GM21423 (cell line): ENCODE results near the gene KIF7.
"Not testable (repeated sequence)": the region's sequence is repeated elsewhere in the genome, so short reads cannot be mapped to it uniquely, and the experiment has no call there.

Source experiments
- ATAC-seq: cut with Tn5 transposase; IDR thresholded peaks from one replicate; pipeline ENCODE4 v1.9.1; 2021; ENCODE audit warnings: mild to moderate bottlenecking, moderate library complexity; ENCODE audit not compliant: unreplicated experiment

The KIF7 gene, protein sequence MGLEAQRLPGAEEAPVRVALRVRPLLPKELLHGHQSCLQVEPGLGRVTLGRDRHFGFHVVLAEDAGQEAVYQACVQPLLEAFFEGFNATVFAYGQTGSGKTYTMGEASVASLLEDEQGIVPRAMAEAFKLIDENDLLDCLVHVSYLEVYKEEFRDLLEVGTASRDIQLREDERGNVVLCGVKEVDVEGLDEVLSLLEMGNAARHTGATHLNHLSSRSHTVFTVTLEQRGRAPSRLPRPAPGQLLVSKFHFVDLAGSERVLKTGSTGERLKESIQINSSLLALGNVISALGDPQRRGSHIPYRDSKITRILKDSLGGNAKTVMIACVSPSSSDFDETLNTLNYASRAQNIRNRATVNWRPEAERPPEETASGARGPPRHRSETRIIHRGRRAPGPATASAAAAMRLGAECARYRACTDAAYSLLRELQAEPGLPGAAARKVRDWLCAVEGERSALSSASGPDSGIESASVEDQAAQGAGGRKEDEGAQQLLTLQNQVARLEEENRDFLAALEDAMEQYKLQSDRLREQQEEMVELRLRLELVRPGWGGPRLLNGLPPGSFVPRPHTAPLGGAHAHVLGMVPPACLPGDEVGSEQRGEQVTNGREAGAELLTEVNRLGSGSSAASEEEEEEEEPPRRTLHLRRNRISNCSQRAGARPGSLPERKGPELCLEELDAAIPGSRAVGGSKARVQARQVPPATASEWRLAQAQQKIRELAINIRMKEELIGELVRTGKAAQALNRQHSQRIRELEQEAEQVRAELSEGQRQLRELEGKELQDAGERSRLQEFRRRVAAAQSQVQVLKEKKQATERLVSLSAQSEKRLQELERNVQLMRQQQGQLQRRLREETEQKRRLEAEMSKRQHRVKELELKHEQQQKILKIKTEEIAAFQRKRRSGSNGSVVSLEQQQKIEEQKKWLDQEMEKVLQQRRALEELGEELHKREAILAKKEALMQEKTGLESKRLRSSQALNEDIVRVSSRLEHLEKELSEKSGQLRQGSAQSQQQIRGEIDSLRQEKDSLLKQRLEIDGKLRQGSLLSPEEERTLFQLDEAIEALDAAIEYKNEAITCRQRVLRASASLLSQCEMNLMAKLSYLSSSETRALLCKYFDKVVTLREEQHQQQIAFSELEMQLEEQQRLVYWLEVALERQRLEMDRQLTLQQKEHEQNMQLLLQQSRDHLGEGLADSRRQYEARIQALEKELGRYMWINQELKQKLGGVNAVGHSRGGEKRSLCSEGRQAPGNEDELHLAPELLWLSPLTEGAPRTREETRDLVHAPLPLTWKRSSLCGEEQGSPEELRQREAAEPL (N-terminal part only)

GRCh38 chr15:89654847-89655805 is at the start of gene KIF7:
Gene KIF7, minus strand, starts transcription at chr15:89655467. Its CDS starts 2,537 bp downstream, at chr15:89652930.
- ATAC-seq, result no peak

DNA sequence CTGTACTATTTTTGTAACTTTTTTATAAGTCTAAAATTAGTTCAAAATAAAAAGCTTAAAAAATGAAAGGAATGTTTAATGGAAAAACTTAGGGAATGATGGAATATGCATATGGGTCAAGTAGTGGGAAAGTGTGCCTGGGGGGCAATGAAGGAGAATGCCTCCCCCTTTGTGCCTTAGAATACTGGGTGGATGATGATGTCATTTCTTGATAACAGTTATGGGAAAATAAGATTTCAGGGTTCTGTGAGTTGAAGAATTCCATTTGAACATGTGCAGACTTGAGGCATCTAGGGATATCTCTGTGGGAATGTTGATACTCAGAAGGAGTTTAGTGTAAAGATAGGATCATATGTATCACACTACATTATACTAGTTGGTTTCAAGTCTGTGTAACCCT is 49.1 kb upstream of the KIF7 start:
- ATAC-seq, result no peak

- no peak for ATAC-seq
Measured at GRCh38 chr15:89695198-89695597, 39.9 kb upstream of the KIF7 start.

DNA sequence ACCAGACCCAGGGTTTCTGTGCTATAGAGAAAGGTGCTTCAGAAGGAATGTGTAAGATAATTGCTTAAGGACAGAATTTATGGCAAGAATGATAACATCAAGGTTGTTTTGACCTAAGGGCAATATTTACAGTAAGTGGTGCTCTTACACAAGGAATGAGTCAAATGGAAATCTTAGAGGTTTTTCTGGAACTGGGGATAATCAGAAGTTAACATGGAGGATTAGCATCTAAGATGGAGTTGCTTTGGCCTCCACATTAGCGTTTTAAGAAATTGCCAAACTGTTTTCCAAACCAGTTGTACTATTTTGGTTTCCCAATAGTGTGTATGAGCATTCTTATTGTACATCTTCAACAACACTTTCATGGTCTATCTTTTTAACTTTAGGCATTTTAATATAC is 38.4 kb upstream of the KIF7 start:
- no peak for ATAC-seq

DNA sequence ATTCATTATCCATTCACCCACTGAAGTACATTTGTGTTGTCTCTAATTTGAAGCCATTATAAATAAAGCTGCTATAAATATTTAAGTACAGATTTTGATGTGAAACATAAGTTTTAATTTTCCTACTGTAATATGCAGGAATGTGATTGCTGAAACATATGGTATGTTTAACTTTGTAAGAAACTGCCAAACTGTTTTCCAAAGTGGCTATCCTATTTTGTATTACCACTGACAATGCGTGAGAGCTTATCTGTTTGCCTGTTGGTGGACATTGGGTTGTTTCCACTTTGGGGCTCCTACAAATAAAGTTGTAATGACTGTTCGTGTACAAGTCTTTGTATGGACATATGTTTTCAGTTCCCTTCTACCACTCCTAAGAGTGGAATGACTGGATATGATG is 37.8 kb upstream of the KIF7 start:
- no peak for ATAC-seq

DNA sequence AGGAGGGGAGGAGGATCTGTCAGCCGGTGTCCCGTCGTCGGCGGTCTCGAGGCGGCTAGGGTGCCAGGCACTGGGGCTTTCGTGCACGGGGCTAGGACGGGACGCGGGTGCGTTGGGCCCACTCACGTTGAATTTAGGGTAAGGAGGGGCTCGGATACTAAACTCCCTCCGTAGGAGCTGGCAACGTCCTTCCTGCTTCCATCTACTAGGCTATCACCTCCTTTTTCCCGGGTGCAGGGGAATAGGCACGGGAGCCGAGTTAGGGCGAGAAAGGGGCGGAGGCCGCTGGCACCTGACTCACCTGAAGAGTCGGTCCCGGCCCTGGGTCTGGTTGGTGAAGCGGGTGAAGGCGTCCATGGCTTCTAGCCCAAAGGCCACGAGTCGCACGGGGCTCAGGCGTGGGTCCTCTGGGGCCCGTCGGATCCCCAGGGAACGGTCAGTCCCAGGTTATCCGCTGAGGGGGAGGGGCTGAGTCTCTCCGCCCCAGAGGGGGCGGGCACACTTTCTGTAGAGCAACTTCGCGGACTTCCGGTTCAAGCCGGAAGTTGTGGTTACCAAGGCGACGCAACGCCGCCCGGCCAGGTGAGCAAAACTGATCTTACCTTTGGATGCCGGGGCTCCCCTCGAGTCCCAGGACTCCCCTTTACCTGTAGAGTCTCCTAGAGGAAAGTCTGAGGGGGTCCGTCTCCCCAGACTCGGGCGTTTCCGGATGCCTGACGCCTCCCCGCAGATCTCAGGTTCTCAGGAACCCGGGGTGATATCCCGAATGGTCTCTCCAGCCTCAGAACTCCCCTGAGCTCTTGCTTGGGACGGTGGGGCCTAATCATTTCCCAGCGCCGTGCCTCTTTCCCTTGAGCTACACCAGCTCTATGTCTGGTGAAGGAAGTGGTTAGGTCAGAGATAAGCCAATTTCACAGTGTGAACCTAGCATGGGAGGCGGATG is 35.3 kb upstream of the KIF7 start, which contains the start of the genes PEX11A and WDR93:
TSS of gene PEX11A (minus strand) at position 479 of the 943 bp plus-strand sequence. CDS start at position 357, 122 bp downstream.
TSS of gene WDR93 (plus strand) at position 536 of the 943 bp plus-strand sequence. CDS start 10,936 bp downstream, outside the sequence.
- ATAC-seq, result peak; percentile 87

GRCh38 chr15:89689930-89690275 is 34.6 kb upstream of the KIF7 start:
- ATAC-seq, result not testable (repeated sequence)

DNA sequence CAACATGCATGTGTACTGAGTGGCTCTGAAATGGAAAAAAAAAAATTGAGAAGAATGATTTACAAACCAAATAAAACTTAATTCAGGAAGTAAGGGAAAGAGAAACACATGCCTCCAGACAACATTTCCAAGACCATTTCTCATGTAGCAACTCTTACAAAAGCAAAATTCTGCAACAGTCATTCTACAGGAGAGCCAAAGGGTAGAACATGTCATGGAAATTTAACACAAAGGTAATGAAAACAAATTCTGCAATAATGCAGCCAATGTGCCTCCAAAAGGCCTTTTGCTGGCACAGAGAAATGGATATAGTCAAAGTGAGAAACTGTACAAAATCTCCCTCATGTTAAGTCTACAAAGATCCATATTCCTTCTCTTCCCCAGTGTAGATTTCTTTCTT is 31.3 kb upstream of the KIF7 start:
- no peak for ATAC-seq

DNA sequence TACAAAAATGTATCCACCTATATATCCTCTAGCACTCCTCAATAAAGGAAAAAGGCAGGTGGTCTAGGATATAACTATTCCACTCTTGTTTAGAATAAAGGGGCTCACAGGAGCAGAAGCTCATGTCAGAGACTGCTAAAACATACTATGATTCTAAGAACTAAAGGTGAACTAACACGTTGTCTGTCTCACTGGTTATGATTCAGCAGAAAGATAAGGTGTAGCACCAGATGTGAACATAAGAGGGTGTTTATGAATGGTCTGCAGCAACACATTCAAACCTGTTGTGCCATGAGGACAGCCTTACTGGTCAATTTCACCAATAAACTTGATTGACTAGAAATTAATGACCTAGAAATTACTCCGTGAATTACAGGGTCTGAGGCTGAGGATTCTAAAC is 30.7 kb upstream of the KIF7 start:
- no peak for ATAC-seq

DNA sequence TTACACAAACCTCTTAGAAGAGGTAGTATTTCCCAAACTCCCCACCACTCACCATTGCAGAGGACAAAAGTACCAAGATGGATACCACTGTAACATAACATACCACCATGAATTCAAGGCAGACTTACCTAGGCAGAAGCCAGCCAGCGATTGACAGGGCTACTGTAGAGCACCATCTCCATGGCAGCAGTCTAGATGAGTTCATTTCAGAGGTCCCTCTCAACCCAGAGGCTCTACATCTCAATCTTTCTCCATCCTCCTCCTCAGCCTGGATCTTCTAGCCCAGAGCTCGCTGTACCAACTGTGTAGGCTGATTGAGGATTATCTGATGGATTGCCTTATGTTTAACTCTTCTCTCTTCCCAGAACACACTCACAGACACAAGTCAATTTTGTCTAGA is 25.9 kb upstream of the KIF7 start:
- no peak for ATAC-seq

GRCh38 chr15:89680282-89680873 is 25.1 kb upstream of the KIF7 start:
- ATAC-seq, result no peak

DNA sequence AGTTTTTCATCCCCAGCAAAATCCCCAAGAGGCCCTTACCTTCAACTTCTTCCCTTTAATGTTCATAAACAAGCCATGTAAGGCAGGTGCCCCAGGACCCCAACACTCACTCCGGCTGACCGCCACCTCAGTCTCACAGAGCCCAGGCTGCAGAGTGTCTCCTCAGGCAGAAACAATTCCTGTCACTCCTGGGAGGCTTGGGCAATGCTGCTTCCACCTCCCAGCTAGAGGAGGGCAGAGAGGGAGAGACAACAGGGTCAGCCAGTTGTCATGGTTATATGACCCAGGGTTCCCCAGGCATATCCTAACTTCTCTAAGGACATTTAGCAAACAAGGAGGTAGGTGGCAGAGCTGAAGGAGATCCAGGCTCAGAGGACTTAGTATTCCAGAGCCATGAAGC is 23.9 kb upstream of the KIF7 start, which contains the start of gene PLIN1:
TSS of gene PLIN1 (minus strand) at position 156 of the 400 bp plus-strand sequence. CDS start 1,878 bp downstream, outside the sequence.
- ATAC-seq, result no peak

- no peak for ATAC-seq
Measured at GRCh38 chr15:89677381-89677780, 22.1 kb upstream of the KIF7 start.

DNA sequence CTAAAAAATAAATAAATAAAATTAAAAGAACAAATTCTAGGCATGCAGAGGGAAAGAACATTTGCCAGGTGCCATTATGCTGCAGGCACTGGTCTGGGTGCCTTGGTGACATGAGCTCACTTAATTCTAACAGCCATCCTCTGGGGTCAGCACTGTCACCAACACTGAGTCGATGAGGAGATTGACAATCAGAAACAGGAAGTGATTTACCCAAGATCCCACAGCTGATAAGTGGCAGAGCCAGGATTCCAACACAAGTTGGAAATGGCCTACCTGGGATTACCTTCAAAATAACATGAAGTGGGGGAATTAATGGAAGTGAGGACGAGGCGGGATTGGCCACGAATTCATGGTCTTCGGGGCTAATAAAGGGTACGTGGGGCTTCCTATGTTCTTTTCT is 20.3 kb upstream of the KIF7 start:
- no peak for ATAC-seq

GRCh38 chr15:89674526-89674925 is 19.3 kb upstream of the KIF7 start:
- ATAC-seq, result no peak

GRCh38 chr15:89673165-89673512 is 17.9 kb upstream of the KIF7 start:
- no peak for ATAC-seq

- ATAC-seq, result no peak
Measured at GRCh38 chr15:89672221-89673164, 17.2 kb upstream of the KIF7 start.
